Suprapubic skin (tissue), 4 donors: ENCODE results near the gene SLC4A9. TPM values are rescaled to one million over a fixed set of nuclear protein-coding genes. Genes with fewer than 3 reads are reported as not detected.
A peak's percentile ranks its signal among the peaks of the same experiment; 100 is the strongest.

Experiments used
- DNase-seq, 2 donors: peaks; one replicate each; pipeline ENCODE4 v3.0.0-alpha.2; 2019; ENCODE audit warnings: low spot score in 2 of 2
- H3K27ac ChIP-seq: fragments of 200-600 bp; sonication (generic); one replicate; pipeline ENCODE4 v1.5.1; 2019
- H3K27me3 ChIP-seq: fragments of 200-600 bp; sonication (generic); one replicate; pipeline ENCODE4 v1.5.1; 2019
- H3K36me3 ChIP-seq: fragments of 200-600 bp; sonication (generic); one replicate; pipeline ENCODE4 v1.5.1; 2019
- H3K4me1 ChIP-seq: fragments of 200-600 bp; sonication (generic); one replicate; pipeline ENCODE4 v1.5.1; 2019
- H3K4me3 ChIP-seq: fragments of 200-600 bp; sonication (generic); one replicate; pipeline ENCODE4 v1.5.1; 2019; ENCODE audit warnings: mild to moderate bottlenecking
- H3K9me3 ChIP-seq: fragments of 200-600 bp; sonication (generic); one replicate; pipeline ENCODE4 v1.5.1; 2019
- CTCF ChIP-seq, 2 donors: fragments of 200-600 bp in 1 of 2; fragments of 450-650 bp in 1 of 2; sonication (generic) in 1 of 2; IDR thresholded peaks; one replicate each; pipeline ENCODE4 v1.5.1; 2016 to 2019; ENCODE audit warnings: antibody characterized with exemption in 2 of 2, mild to moderate bottlenecking in 1 of 2, moderate library complexity in 1 of 2
- EP300 ChIP-seq: sonication (generic); formaldehyde crosslinking; IDR thresholded peaks from one replicate; pipeline ENCODE4 v1.6.1; 2017; ENCODE audit warnings: antibody characterized with exemption
- POLR2A ChIP-seq, 2 donors: fragments of 450-650 bp; IDR thresholded peaks; one replicate each; pipeline ENCODE4 v1.6.1; 2017; ENCODE audit warnings: antibody characterized with exemption in 2 of 2, mild to moderate bottlenecking in 2 of 2, moderate library complexity in 2 of 2
- POLR2AphosphoS5 ChIP-seq, 3 donors: sonication (generic); formaldehyde crosslinking; IDR thresholded peaks; one replicate each; pipeline ENCODE4 v1.6.1; 2017; ENCODE audit warnings: antibody characterized with exemption in 3 of 3
- WGBS: methylation state at CpG from one replicate; pipeline ENCODE4 v1.1.5; 2018; 5-methylcytosine and 5-hydroxymethylcytosine counted together
- total RNA-seq, 4 donors: library from RNA; depleted of rRNA; stranded (reverse); fragments of >200 nt; gene quantifications; one replicate each; pipeline ENCODE4 v1.1.0, GENCODE V29; 2016

Gene SLC4A9
- total RNA-seq, 4 donors from 2014 or later = 0.56 TPM; not detected in 3

GRCh38 chr5:140324041-140324600 lies 35.9 kb upstream of the SLC4A9 start:
- WGBS = 88% methylated on average over 5 of the region's 5 CpGs
- H3K4me3 ChIP-seq = no peak overlapping the region
- no peak for DNase-seq
- no peaks in the 10 kb centered on the region for H3K36me3 ChIP-seq
- H3K27ac ChIP-seq = peak overlapping the region; percentile 82
- no peak for TF ChIP-seq POLR2A (IDR thresholded peaks at IDR 0.05)
- TF ChIP-seq EP300 = no peak
- no peak for TF ChIP-seq CTCF (IDR thresholded peaks at IDR 0.05)
- TF ChIP-seq POLR2AphosphoS5 (IDR thresholded peaks at IDR 0.05) = no peak
- peaks cover 38% of the 10 kb centered on the region for H3K4me1 ChIP-seq
- H3K27me3 ChIP-seq = no peaks in the 10 kb centered on the region
- no peaks in the 10 kb centered on the region for H3K9me3 ChIP-seq

GRCh38 chr5:140324617-140325241 lies 35.3 kb upstream of the SLC4A9 start:
- peaks cover 34% of the 10 kb centered on the region for H3K4me1 ChIP-seq
- H3K36me3 ChIP-seq = no peaks in the 10 kb centered on the region
- TF ChIP-seq CTCF (IDR thresholded peaks at IDR 0.05) = no peak
- DNase-seq = no peak
- H3K9me3 ChIP-seq = no peaks in the 10 kb centered on the region
- 50% methylated on average over 1 of the region's 1 CpG for WGBS
- H3K27ac ChIP-seq = peak overlapping the region; percentile 82
- H3K27me3 ChIP-seq = no peaks in the 10 kb centered on the region
- H3K4me3 ChIP-seq = no peak overlapping the region

- no peak for DNase-seq
- TF ChIP-seq EP300 = no peak
- no peak for TF ChIP-seq POLR2A (IDR thresholded peaks at IDR 0.05)
- TF ChIP-seq POLR2AphosphoS5 (IDR thresholded peaks at IDR 0.05) = no peak
- TF ChIP-seq CTCF (IDR thresholded peaks at IDR 0.05) = no peak
- H3K4me1 ChIP-seq = peaks cover 34% of the 10 kb centered on the region
- H3K36me3 ChIP-seq = no peaks in the 10 kb centered on the region
- no peaks in the 10 kb centered on the region for H3K9me3 ChIP-seq
- H3K27ac ChIP-seq = no peak overlapping the region
- WGBS = 79% methylated on average over 3 of the region's 3 CpGs
- H3K27me3 ChIP-seq = no peaks in the 10 kb centered on the region
- no peak overlapping the region for H3K4me3 ChIP-seq
These were observed 34.5 kb upstream of the SLC4A9 start for GRCh38 chr5:140325486-140325885.

GRCh38 chr5:140327589-140327988 lies 32.4 kb upstream of the SLC4A9 start:
- Histone ChIP-seq H3K27ac (no peak overlapping the region), H3K4me1 (peaks cover 22% of the 10 kb centered on the region), H3K4me3 (no peak overlapping the region), H3K27me3 (no peaks in the 10 kb centered on the region), H3K36me3 (no peaks in the 10 kb centered on the region), H3K9me3 (no peaks in the 10 kb centered on the region)
- 61% methylated on average over 2 of the region's 2 CpGs for WGBS
- TF ChIP-seq CTCF (IDR thresholded peaks at IDR 0.05) (no peak), POLR2A (IDR thresholded peaks at IDR 0.05) (no peak), POLR2AphosphoS5 (IDR thresholded peaks at IDR 0.05) (no peak), EP300 (no peak)
- DNase-seq = no peak

GRCh38 chr5:140328036-140328764 lies 31.8 kb upstream of the SLC4A9 start:
- peaks cover 3% of the 10 kb centered on the region for H3K36me3 ChIP-seq
- no peak overlapping the region for H3K4me3 ChIP-seq
- no peak for TF ChIP-seq CTCF (IDR thresholded peaks at IDR 0.05)
- TF ChIP-seq POLR2A (IDR thresholded peaks at IDR 0.05) = no peak
- peaks cover 16% of the 10 kb centered on the region for H3K4me1 ChIP-seq
- WGBS = 87% methylated on average over 8 of the region's 8 CpGs
- no peaks in the 10 kb centered on the region for H3K27me3 ChIP-seq
- DNase-seq = no peak
- H3K27ac ChIP-seq = no peak overlapping the region
- no peaks in the 10 kb centered on the region for H3K9me3 ChIP-seq
